ENCODE data around the gene TAF11L5. TPM values are rescaled to one million over a fixed set of nuclear protein-coding genes. Genes with fewer than 3 reads are reported as not detected.
"Not testable (repeated sequence)": the region's sequence is repeated elsewhere in the genome, so short reads cannot be mapped to it uniquely, and the experiment has no call there.

TAF11L5 gene
- total RNA-seq (not detected), polyA plus RNA-seq (not detected)
- long read RNA-seq, donor 1: 0 reads
- long read RNA-seq, donor 2: 0 reads
- long read RNA-seq, donor 3: 0 reads

- DNase-seq; H3K27me3 ChIP-seq; intact Hi-C loops (cut with DNase I); H3K36me3 ChIP-seq; H3K4me3 ChIP-seq; H3K9me3 ChIP-seq; H3K4me1 ChIP-seq (ENCODE audit: insufficient read depth); H3K27ac ChIP-seq: not testable (repeated sequence)
- no CpG with 5 or more reads among the region's 15 CpGs for WGBS, 3 donors
These were observed at the start of gene TAF11L5 for GRCh38 chr5:17524935-17525334. Gene TAF11L5 (plus strand): TSS chr5:17525235.

DNA sequence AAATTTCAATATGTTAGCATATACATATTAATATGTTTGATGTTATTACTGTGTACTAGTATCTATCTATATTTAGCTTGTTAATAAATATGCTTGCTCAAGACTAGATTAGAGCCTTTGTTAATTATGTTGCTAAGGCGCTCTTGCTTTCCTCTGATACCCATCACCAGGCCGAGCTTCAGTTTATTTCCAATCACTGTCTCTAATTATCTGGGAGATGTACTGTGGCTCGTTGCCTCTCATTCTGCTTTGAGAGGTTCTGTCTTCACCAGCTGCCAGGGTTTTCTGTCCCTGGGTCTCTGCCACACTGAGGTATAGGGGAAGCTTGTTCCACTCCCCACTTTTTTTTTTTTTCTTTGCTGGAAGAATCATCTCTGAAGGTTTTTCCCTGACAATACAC is 48.0 kb upstream of the TAF11L5 start:
- H3K36me3 ChIP-seq: no peaks in the 10 kb centered on the region
- intact Hi-C loops (cut with DNase I): no loop called here
- no peaks in the 10 kb centered on the region for H3K27me3 ChIP-seq
- WGBS, 3 donors: 56 to 65% (median 62%) methylated on average over 3 of the region's 3 CpGs
- TF ChIP-seq EP300 (IDR thresholded peaks at IDR 0.05): no peak
- no peak for TF ChIP-seq POLR2A (IDR thresholded peaks at IDR 0.05)
- TF ChIP-seq CTCF (IDR thresholded peaks at IDR 0.05): no peak
- no peak overlapping the region for H3K4me3 ChIP-seq
- no peak for DNase-seq
- H3K4me1 ChIP-seq (ENCODE audit: insufficient read depth): no peaks in the 10 kb centered on the region
- H3K9me3 ChIP-seq: no peaks in the 10 kb centered on the region
- H3K27ac ChIP-seq: no peak overlapping the region

- 71 to 90% (median 79%) methylated on average over 7 of the region's 7 CpGs for whole genome bisulfite sequencing, 3 donors
- intact Hi-C loops (cut with DNase I): no loop called here
- no peak for DNase-seq
These were observed 47.3 kb upstream of the TAF11L5 start for GRCh38 chr5:17477573-17478265.

DNA sequence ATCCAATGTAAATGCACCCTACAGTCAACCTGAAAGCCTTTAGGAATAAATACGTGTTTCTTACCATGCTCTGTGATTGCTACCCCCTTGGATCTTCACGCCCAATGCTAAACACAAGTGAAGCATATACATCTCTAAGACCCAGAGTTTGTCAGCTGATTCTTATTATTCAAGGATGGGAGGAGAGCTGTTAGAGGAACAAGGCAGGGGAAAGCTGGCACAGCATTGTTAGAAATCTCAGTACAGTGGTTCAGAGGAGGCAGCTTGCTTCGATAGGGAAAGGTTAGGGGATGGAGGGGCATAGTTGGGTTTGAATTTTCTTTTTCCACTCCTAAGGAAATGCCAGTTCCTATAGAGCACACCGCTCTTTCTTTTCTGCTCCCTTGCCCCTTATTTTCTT is 43.7 kb upstream of the TAF11L5 start:
- Histone ChIP-seq H3K4me1 (ENCODE audit: insufficient read depth) (no peaks in the 10 kb centered on the region), H3K9me3 (no peaks in the 10 kb centered on the region), H3K27me3 (no peaks in the 10 kb centered on the region), H3K27ac (no peak overlapping the region), H3K4me3 (no peak overlapping the region), H3K36me3 (no peaks in the 10 kb centered on the region)
- no peak for TF ChIP-seq POLR2A (IDR thresholded peaks at IDR 0.05)
- no peak for TF ChIP-seq EP300 (IDR thresholded peaks at IDR 0.05)
- TF ChIP-seq CTCF (IDR thresholded peaks at IDR 0.05): no peak
- intact Hi-C loops (cut with DNase I): no loop called here
- no peak for DNase-seq
- WGBS, 3 donors: 77 to 84% (median 84%) methylated on average over 4 of the region's 4 CpGs

More at GRCh38 chr5:17477573-17478265, 47.3 kb upstream of the TAF11L5 start:
- no peak for TF ChIP-seq POLR2A (IDR thresholded peaks at IDR 0.05)
- TF ChIP-seq EP300 (IDR thresholded peaks at IDR 0.05): no peak
- TF ChIP-seq CTCF (IDR thresholded peaks at IDR 0.05): no peak
- no peaks in the 10 kb centered on the region for H3K9me3 ChIP-seq
- H3K36me3 ChIP-seq: no peaks in the 10 kb centered on the region
- H3K27ac ChIP-seq: no peak overlapping the region
- no peaks in the 10 kb centered on the region for H3K27me3 ChIP-seq
- H3K4me3 ChIP-seq: no peak overlapping the region
- H3K4me1 ChIP-seq (ENCODE audit: insufficient read depth): no peaks in the 10 kb centered on the region

- Histone ChIP-seq H3K27me3 (no peaks in the 10 kb centered on the region), H3K27ac (no peak overlapping the region), H3K36me3 (no peaks in the 10 kb centered on the region), H3K4me1 (ENCODE audit: insufficient read depth) (no peaks in the 10 kb centered on the region), H3K9me3 (no peaks in the 10 kb centered on the region), H3K4me3 (no peak overlapping the region)
- no peak for DNase-seq
- 70 to 79% (median 71%) methylated on average over 2 of the region's 2 CpGs for WGBS, 3 donors
- intact Hi-C loops (cut with DNase I): no loop called here
- TF ChIP-seq EP300 (IDR thresholded peaks at IDR 0.05) (no peak), CTCF (IDR thresholded peaks at IDR 0.05) (no peak), POLR2A (IDR thresholded peaks at IDR 0.05) (no peak)
These were observed 42.2 kb upstream of the TAF11L5 start for GRCh38 chr5:17482790-17483189.

GRCh38 chr5:17486464-17487173 is 38.4 kb upstream of the TAF11L5 start:
- not testable (repeated sequence) for H3K9me3 ChIP-seq

More at GRCh38 chr5:17486464-17487173, 38.4 kb upstream of the TAF11L5 start:
- H3K4me1 ChIP-seq (ENCODE audit: insufficient read depth); H3K27me3 ChIP-seq; H3K27ac ChIP-seq; intact Hi-C loops (cut with DNase I); H3K36me3 ChIP-seq; H3K4me3 ChIP-seq; DNase-seq: not testable (repeated sequence)
- 93 to 96% (median 95%) methylated on average over 10 of the region's 10 CpGs for WGBS, 3 donors
